WERI-Rb-1 (cell line): Measurements from ENCODE around the gene BNIPL.

Experiments used
- DNase-seq: peaks from one replicate; pipeline ENCODE4 v3.0.0-alpha.2; 2020
- H3K27ac ChIP-seq: fragments of 250-450 bp; sonication (Bioruptor Pico); 2 replicates; pipeline ENCODE4 v1.5.1; 2020; ENCODE audit warnings: mild to moderate bottlenecking, moderate library complexity
- H3K27me3 ChIP-seq: fragments of 250-450 bp; sonication (Bioruptor Pico); 2 replicates; pipeline ENCODE4 v1.5.1; 2021; ENCODE audit warnings: mild to moderate bottlenecking, low read depth, moderate library complexity; ENCODE audit not compliant: insufficient read depth, severe bottlenecking
- H3K36me3 ChIP-seq: fragments of 250-450 bp; sonication (Bioruptor Pico); 2 replicates; pipeline ENCODE4 v1.5.1; 2020; ENCODE audit warnings: mild to moderate bottlenecking, moderate library complexity
- H3K4me3 ChIP-seq: 2 replicates; pipeline ENCODE4 v1.5.1; 2011; ENCODE audit warnings: low read depth, mild to moderate bottlenecking, control low read depth, low read length
- H3K9me3 ChIP-seq: fragments of 250-450 bp; sonication (Bioruptor Pico); 2 replicates; pipeline ENCODE4 v1.5.1; 2021; ENCODE audit warnings: mild to moderate bottlenecking, moderate library complexity; ENCODE audit not compliant: severe bottlenecking
- CTCF ChIP-seq: IDR thresholded peaks from 2 replicates; pipeline ENCODE4 v1.5.1; 2011; ENCODE audit warnings: low read depth, mild to moderate bottlenecking, control low read depth, inconsistent platforms, low read length

The BNIPL gene

GRCh38 chr1:151060657-151061421 lies 24.5 kb downstream of the BNIPL start:
- H3K27me3 ChIP-seq = no peaks in the 10 kb centered on the region
- peak; percentile 74 for DNase-seq
- H3K27ac ChIP-seq = peak overlapping the region; percentile 79
- H3K4me3 ChIP-seq = peak overlapping the region; percentile 90
- H3K9me3 ChIP-seq = no peaks in the 10 kb centered on the region
- peaks cover 55% of the 10 kb centered on the region for H3K36me3 ChIP-seq
- peak; percentile 10; the same call in 1 of the 2 replicates for TF ChIP-seq CTCF

GRCh38 chr1:151061704-151062103 lies 25.3 kb downstream of the BNIPL start:
- H3K27me3 ChIP-seq = no peaks in the 10 kb centered on the region
- no peak for DNase-seq
- H3K27ac ChIP-seq = no peak overlapping the region
- TF ChIP-seq CTCF = no peak
- H3K36me3 ChIP-seq = peaks cover 54% of the 10 kb centered on the region
- no peaks in the 10 kb centered on the region for H3K9me3 ChIP-seq
- H3K4me3 ChIP-seq = peak overlapping the region; percentile 90

DNA sequence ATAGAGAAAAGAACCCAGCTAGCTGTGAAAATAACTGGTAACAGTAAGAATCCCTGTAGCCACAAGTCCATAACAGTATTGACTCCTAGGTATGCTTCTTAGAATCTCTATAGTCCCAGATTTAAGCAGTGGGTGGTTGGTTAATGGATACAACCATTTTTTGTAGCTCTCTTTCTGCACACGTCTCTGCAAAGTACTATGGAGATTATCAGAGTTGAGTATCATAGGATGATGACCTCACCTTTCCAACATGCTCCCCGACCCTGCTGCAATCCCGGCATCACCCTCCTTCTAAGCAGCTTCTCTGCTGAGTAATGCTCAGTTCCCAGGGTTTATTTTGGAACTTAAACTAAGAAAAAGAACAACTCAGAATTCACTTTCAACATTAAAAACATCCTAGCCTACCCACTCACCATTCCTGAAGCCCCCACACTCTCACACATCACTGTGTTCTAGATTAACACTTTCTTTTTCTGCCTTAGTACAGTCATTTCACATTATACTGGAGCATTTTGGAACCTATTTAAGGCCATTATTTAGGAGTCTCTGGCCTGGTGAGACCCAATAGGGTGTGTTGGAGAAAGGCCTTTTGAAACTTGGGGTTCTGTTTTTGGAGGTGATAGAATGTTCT lies 26.5 kb downstream of the BNIPL start:
- peak; percentile 47 for DNase-seq
- H3K9me3 ChIP-seq = no peaks in the 10 kb centered on the region
- H3K27me3 ChIP-seq = no peaks in the 10 kb centered on the region
- H3K4me3 ChIP-seq = no peak overlapping the region
- TF ChIP-seq CTCF = no peak
- no peak overlapping the region for H3K27ac ChIP-seq
- peaks cover 50% of the 10 kb centered on the region for H3K36me3 ChIP-seq

DNA sequence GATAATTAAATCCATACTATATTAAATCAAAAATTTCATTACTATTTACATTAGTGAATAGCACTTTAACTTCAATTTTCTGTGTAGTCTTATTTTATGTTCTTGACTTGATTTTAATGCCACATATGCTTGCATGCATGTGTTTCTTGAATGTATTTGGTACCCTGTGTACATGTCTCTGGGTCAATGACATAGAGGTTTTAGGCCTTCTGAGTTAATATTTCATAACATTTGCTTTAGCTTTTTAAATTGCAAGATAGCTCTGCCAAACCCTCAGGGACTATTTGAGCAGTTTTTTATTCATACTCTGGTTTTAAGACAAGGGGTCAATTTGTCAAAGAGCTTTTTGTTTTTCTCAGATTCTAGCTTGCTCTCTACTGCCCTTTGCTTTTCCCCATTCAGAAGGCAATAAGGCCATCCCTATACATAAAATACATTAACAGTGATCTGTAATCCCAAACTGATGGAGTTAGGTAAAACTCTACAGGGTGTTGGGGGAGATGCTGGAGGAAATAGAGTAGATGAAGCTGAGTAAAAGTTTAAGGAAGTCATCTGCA lies 28.8 kb downstream of the BNIPL start:
- Histone ChIP-seq H3K27ac (no peak overlapping the region), H3K4me3 (no peak overlapping the region), H3K9me3 (no peaks in the 10 kb centered on the region), H3K36me3 (peaks cover 58% of the 10 kb centered on the region), H3K27me3 (no peaks in the 10 kb centered on the region)
- DNase-seq = no peak
- TF ChIP-seq CTCF = no peak

DNA sequence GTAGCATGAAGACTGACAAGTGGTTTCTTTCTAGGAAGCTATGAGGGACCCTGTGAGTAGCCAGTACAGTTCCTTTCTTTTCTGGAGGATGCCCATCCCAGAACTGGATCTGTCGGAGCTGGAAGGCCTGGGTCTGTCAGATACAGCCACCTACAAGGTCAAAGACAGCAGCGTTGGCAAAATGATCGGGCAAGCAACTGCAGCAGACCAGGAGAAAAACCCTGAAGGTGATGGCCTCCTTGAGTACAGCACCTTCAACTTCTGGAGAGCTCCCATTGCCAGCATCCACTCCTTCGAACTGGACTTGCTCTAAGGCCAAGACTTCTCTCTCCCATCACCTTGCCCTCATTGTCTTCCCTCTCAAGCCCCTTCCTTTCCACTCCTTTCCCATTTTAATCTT lies 30.8 kb downstream of the BNIPL start:
- Histone ChIP-seq H3K27me3 (no peaks in the 10 kb centered on the region), H3K27ac (no peak overlapping the region), H3K4me3 (no peak overlapping the region), H3K9me3 (no peaks in the 10 kb centered on the region), H3K36me3 (peaks cover 63% of the 10 kb centered on the region)
- DNase-seq = no peak
- TF ChIP-seq CTCF = no peak
